GM12864 (cell line): ENCODE measurements around the gene TRAPPC3.

Experiments
- DNase-seq: peaks from one replicate; pipeline ENCODE4 v3.0.0-alpha.2; 2011; ENCODE audit warnings: low read depth
- H3K4me3 ChIP-seq: 2 replicates; pipeline ENCODE4 v1.5.1; 2011; ENCODE audit warnings: mild to moderate bottlenecking, low read depth, low read length, control low read depth
- TF ChIP-seq, protein P1 (sequence below): IDR thresholded peaks from 2 replicates; pipeline ENCODE4 v1.5.1; 2011; ENCODE audit warnings: low read depth, mild to moderate bottlenecking, moderate library complexity, low read length, control low read depth, inconsistent platforms; ENCODE audit errors: missing control alignments

The TRAPPC3 gene

GRCh38 chr1:36088265-36088576 is 61.1 kb downstream of the TRAPPC3 start:
- TF ChIP-seq, protein P1, sequence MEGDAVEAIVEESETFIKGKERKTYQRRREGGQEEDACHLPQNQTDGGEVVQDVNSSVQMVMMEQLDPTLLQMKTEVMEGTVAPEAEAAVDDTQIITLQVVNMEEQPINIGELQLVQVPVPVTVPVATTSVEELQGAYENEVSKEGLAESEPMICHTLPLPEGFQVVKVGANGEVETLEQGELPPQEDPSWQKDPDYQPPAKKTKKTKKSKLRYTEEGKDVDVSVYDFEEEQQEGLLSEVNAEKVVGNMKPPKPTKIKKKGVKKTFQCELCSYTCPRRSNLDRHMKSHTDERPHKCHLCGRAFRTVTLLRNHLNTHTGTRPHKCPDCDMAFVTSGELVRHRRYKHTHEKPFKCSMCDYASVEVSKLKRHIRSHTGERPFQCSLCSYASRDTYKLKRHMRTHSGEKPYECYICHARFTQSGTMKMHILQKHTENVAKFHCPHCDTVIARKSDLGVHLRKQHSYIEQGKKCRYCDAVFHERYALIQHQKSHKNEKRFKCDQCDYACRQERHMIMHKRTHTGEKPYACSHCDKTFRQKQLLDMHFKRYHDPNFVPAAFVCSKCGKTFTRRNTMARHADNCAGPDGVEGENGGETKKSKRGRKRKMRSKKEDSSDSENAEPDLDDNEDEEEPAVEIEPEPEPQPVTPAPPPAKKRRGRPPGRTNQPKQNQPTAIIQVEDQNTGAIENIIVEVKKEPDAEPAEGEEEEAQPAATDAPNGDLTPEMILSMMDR: no peak
- no peak for DNase-seq
- peak overlapping the region; percentile 77 for H3K4me3 ChIP-seq

- H3K4me3 ChIP-seq: no peak overlapping the region
- DNase-seq: no peak
- TF ChIP-seq, protein P1: peak; percentile 23
Observed at GRCh38 chr1:36087233-36088123, 61.8 kb downstream of the TRAPPC3 start.
